Neuronal stem cell (in vitro differentiated cells): Measurements from ENCODE around the gene RTN4RL1.

Experiments used
- DNase-seq: peaks from one replicate; pipeline ENCODE4 v3.0.0-alpha.2; 2013; ENCODE audit warnings: low spot score
- H2AFZ ChIP-seq: one replicate; pipeline ENCODE4 v1.6.1; 2013; ENCODE audit warnings: mild to moderate bottlenecking, low read length, inconsistent platforms
- H2AK5ac ChIP-seq: 2 replicates; pipeline ENCODE4 v1.6.1; 2013; ENCODE audit warnings: low read depth, mild to moderate bottlenecking, inconsistent platforms, low read length, moderate library complexity, mixed read lengths
- H2BK120ac ChIP-seq: 2 replicates; pipeline ENCODE4 v1.6.1; 2013; ENCODE audit warnings: low read depth, mild to moderate bottlenecking, inconsistent platforms, low read length, moderate library complexity, mixed read lengths
- H2BK12ac ChIP-seq: one replicate; pipeline ENCODE4 v1.6.1; 2013; ENCODE audit warnings: low read length, inconsistent platforms
- H2BK15ac ChIP-seq: 2 replicates; pipeline ENCODE4 v1.6.1; 2013; ENCODE audit warnings: mild to moderate bottlenecking, low read length, inconsistent platforms, mixed read lengths
- H2BK5ac ChIP-seq: one replicate; pipeline ENCODE4 v1.6.1; 2013; ENCODE audit warnings: inconsistent platforms, mild to moderate bottlenecking, low read length, moderate library complexity
- H3K14ac ChIP-seq: one replicate; pipeline ENCODE4 v1.6.1; 2013; ENCODE audit warnings: low read length, inconsistent platforms
- H3K18ac ChIP-seq: 2 replicates; pipeline ENCODE4 v1.6.1; 2013; ENCODE audit warnings: low read length, inconsistent platforms
- H3K23ac ChIP-seq: 2 replicates; pipeline ENCODE4 v1.6.1; 2013; ENCODE audit warnings: low read depth, mild to moderate bottlenecking, mixed read lengths, low read length, inconsistent platforms; ENCODE audit not compliant: poor library complexity
- H3K27ac ChIP-seq: replicated peaks from 3 replicates; pipeline ENCODE4 v1.5.1; 2013; ENCODE audit warnings: low read length, inconsistent platforms
- H3K27me3 ChIP-seq, 3 experiments: 2 replicates each; pipeline ENCODE4 v1.6.1; 2013; ENCODE audit warnings: low read length in 3 of 3, mild to moderate bottlenecking in 2 of 3, inconsistent platforms in 1 of 3, low read depth in 1 of 3, mixed read lengths in 1 of 3, moderate library complexity in 1 of 3; ENCODE audit not compliant: control insufficient read depth in 3 of 3, insufficient read depth in 3 of 3
- H3K36me3 ChIP-seq, 2 donors: replicated peaks in 1 of 2; 2 replicates each; pipeline ENCODE4 v1.6.1; 2013; ENCODE audit warnings: low read length in 2 of 2; ENCODE audit not compliant: control insufficient read depth in 2 of 2, insufficient read depth in 2 of 2
- H3K4ac ChIP-seq: 2 replicates; pipeline ENCODE4 v1.6.1; 2013; ENCODE audit warnings: inconsistent platforms, mild to moderate bottlenecking, low read length, moderate library complexity
- H3K4me1 ChIP-seq, 2 donors: 1 replicate in 1 of 2; 2 replicates in 1 of 2; pipeline ENCODE4 v1.6.1; 2013; ENCODE audit warnings: low read length in 2 of 2, low read depth in 1 of 2; ENCODE audit not compliant: control insufficient read depth in 2 of 2, insufficient read depth in 1 of 2
- H3K4me2 ChIP-seq: one replicate; pipeline ENCODE4 v1.6.1; 2013; ENCODE audit warnings: mild to moderate bottlenecking, low read length, inconsistent platforms; ENCODE audit not compliant: insufficient read depth, poor library complexity, severe bottlenecking
- H3K4me3 ChIP-seq, 2 donors: 2 replicates each; pipeline ENCODE4 v1.5.1; 2013; ENCODE audit warnings: low read length in 2 of 2, mild to moderate bottlenecking in 2 of 2, inconsistent platforms in 1 of 2, moderate library complexity in 1 of 2
- H3K79me1 ChIP-seq: one replicate; pipeline ENCODE4 v1.6.1; 2013; ENCODE audit warnings: low read depth, mild to moderate bottlenecking, inconsistent platforms, low read length, moderate library complexity
- H3K9ac ChIP-seq: one replicate; pipeline ENCODE4 v1.6.1; 2013; ENCODE audit warnings: mild to moderate bottlenecking, low read depth, low read length, inconsistent platforms; ENCODE audit not compliant: poor library complexity
- H3K9me3 ChIP-seq, 2 donors: replicated peaks in 1 of 2; 2 replicates each; pipeline versions ENCODE3 to v1.6.1; 2013; ENCODE audit warnings: low read length in 2 of 2, mild to moderate bottlenecking in 2 of 2, inconsistent platforms in 1 of 2, low read depth in 1 of 2, mixed read lengths in 1 of 2, moderate library complexity in 1 of 2; ENCODE audit not compliant: control insufficient read depth in 2 of 2, insufficient read depth in 1 of 2
- H4K8ac ChIP-seq: one replicate; pipeline ENCODE4 v1.6.1; 2013; ENCODE audit warnings: low read depth, mild to moderate bottlenecking, inconsistent platforms, low read length, moderate library complexity
- H4K91ac ChIP-seq: one replicate; pipeline ENCODE4 v1.6.1; 2013; ENCODE audit warnings: low read length, low read depth, mild to moderate bottlenecking, inconsistent platforms; ENCODE audit not compliant: poor library complexity
- WGBS, 2 donors: extraction: QIAGEN DNeasy Blood & Tissue Kit; methylation state at CpG; one replicate each; pipeline ENCODE4 v1.1.7; 2013; ENCODE audit warnings: missing lambda C conversion rate in 2 of 2, mixed read lengths in 1 of 2; ENCODE audit not compliant: insufficient read length in 2 of 2, insufficient replicate concordance in 1 of 2; ENCODE audit errors: extremely low coverage in 2 of 2; 5-methylcytosine and 5-hydroxymethylcytosine counted together

The RTN4RL1 gene

GRCh38 chr17:2054262-2054511, 29.1 kb upstream of the RTN4RL1 start:
- H3K79me1 ChIP-seq = no peaks in the 10 kb centered on the region
- H3K4me3 ChIP-seq = peak overlapping the region; percentile 37 to 77
- peaks cover 4 to 86% (median 64%) of the 10 kb centered on the region in 3 experiments for H3K27me3 ChIP-seq
- no peak for DNase-seq
- H3K4ac ChIP-seq = no peak overlapping the region
- H3K4me2 ChIP-seq = peak overlapping the region; percentile 81
- no peak overlapping the region for H3K27ac ChIP-seq
- no peak overlapping the region for H3K23ac ChIP-seq
- no peak overlapping the region for H3K18ac ChIP-seq
- no peak overlapping the region for H2BK15ac ChIP-seq
- WGBS, 2 donors = no CpG with 5 or more reads among the region's 16 CpGs
- H2AK5ac ChIP-seq = no peak overlapping the region
- H3K14ac ChIP-seq = no peak overlapping the region
- H3K9me3 ChIP-seq = peaks cover 0 to 7% of the 10 kb centered on the region in 2 donors
- H4K8ac ChIP-seq = no peak overlapping the region
- no peak overlapping the region for H2BK120ac ChIP-seq
- peaks cover 14 to 16% of the 10 kb centered on the region in 2 donors for H3K4me1 ChIP-seq
- peak overlapping the region; percentile 82 for H2AFZ ChIP-seq
- no peak overlapping the region for H2BK5ac ChIP-seq
- H3K36me3 ChIP-seq = peaks cover 0 to 6% of the 10 kb centered on the region in 2 donors
- H3K9ac ChIP-seq = no peak overlapping the region
- H2BK12ac ChIP-seq = no peak overlapping the region
- no peak overlapping the region for H4K91ac ChIP-seq

GRCh38 chr17:2053380-2054261, 28.5 kb upstream of the RTN4RL1 start:
- Histone ChIP-seq H2BK12ac (no peak overlapping the region), H3K27ac (no peak overlapping the region), H3K4me1 (peaks cover 17 to 20% of the 10 kb centered on the region in 2 donors), H2BK15ac (no peak overlapping the region), H3K9ac (peak overlapping the region; percentile 72), H3K36me3 (peaks cover 0 to 6% of the 10 kb centered on the region in 2 donors), H2AK5ac (no peak overlapping the region), H3K9me3 (peaks cover 0 to 6% of the 10 kb centered on the region in 2 donors), H4K91ac (no peak overlapping the region), H3K79me1 (no peaks in the 10 kb centered on the region), H2BK5ac (no peak overlapping the region), H3K27me3 (peaks cover 4 to 85% (median 61%) of the 10 kb centered on the region in 3 experiments), H3K4ac (no peak overlapping the region), H2BK120ac (no peak overlapping the region), H3K4me3 (peak overlapping the region; percentile 37 to 77), H4K8ac (no peak overlapping the region), H3K14ac (no peak overlapping the region), H3K4me2 (peak overlapping the region; percentile 81), H3K23ac (peak overlapping the region; percentile 39), H3K18ac (peak overlapping the region; percentile 53), H2AFZ (peak overlapping the region; percentile 82)
- DNase-seq = no peak
- no CpG with 5 or more reads among the region's 84 CpGs for WGBS, 2 donors

- H2BK12ac ChIP-seq = no peak overlapping the region
- no peak overlapping the region for H3K27ac ChIP-seq
- peaks cover 0 to 6% of the 10 kb centered on the region in 2 donors for H3K36me3 ChIP-seq
These were observed 26.9 kb upstream of the RTN4RL1 start for GRCh38 chr17:2051933-2052559.

More at GRCh38 chr17:2051933-2052559, 26.9 kb upstream of the RTN4RL1 start:
- WGBS, 2 donors = no CpG with 5 or more reads among the region's 14 CpGs
- peaks cover 12 to 23% of the 10 kb centered on the region in 2 donors for H3K4me1 ChIP-seq
- no peak overlapping the region for H3K18ac ChIP-seq
- H3K4ac ChIP-seq = no peak overlapping the region
- peak overlapping the region in 1 of 2 donors; percentile 0 for H3K4me3 ChIP-seq
- no peaks in the 10 kb centered on the region for H3K79me1 ChIP-seq
- no peak overlapping the region for H2BK120ac ChIP-seq
- H4K8ac ChIP-seq = no peak overlapping the region
- no peak overlapping the region for H2AK5ac ChIP-seq
- no peaks in the 10 kb centered on the region for H3K9me3 ChIP-seq
- no peak overlapping the region for H3K14ac ChIP-seq
- H2BK5ac ChIP-seq = no peak overlapping the region
- no peak overlapping the region for H2BK15ac ChIP-seq
- no peak overlapping the region for H3K4me2 ChIP-seq
- no peak for DNase-seq
- H2AFZ ChIP-seq = no peak overlapping the region
- H3K27me3 ChIP-seq = peaks cover 4 to 74% (median 45%) of the 10 kb centered on the region in 3 experiments
- peak overlapping the region; percentile 85 for H3K23ac ChIP-seq
- H3K9ac ChIP-seq = no peak overlapping the region
- no peak overlapping the region for H4K91ac ChIP-seq
